Measurements from ENCODE around the gene WNT10A. TPM values are rescaled to one million over a fixed set of nuclear protein-coding genes. Genes with fewer than 3 reads are reported as not detected.

Gene WNT10A
- total and polyA plus RNA-seq, 9 of the 15 experiments (the other 6 are each of a cell fraction or from before 2014, with no cell fraction given): not detected

GRCh38 chr2:218882866-218883366 lies 2.3 kb downstream of the WNT10A start (continued):
- TF ChIP-seq GTF2E2 (tag; IDR thresholded peaks at IDR 0.05): no peak
- TF ChIP-seq NELFE (IDR thresholded peaks at IDR 0.05; ENCODE audit: insufficient read depth, insufficient read length): no peak
- no peak for TF ChIP-seq SIX5 (IDR thresholded peaks at IDR 0.05; ENCODE audit: borderline replicate concordance in 1 of 2, insufficient read depth in 1 of 2, low read depth in 1 of 2, low read length in 2 of 2)
- TF ChIP-seq MTA2 (IDR thresholded peaks at IDR 0.05; ENCODE audit: low read depth): no peak
- no peak for TF ChIP-seq ARID2 (IDR thresholded peaks at IDR 0.05)

DNA sequence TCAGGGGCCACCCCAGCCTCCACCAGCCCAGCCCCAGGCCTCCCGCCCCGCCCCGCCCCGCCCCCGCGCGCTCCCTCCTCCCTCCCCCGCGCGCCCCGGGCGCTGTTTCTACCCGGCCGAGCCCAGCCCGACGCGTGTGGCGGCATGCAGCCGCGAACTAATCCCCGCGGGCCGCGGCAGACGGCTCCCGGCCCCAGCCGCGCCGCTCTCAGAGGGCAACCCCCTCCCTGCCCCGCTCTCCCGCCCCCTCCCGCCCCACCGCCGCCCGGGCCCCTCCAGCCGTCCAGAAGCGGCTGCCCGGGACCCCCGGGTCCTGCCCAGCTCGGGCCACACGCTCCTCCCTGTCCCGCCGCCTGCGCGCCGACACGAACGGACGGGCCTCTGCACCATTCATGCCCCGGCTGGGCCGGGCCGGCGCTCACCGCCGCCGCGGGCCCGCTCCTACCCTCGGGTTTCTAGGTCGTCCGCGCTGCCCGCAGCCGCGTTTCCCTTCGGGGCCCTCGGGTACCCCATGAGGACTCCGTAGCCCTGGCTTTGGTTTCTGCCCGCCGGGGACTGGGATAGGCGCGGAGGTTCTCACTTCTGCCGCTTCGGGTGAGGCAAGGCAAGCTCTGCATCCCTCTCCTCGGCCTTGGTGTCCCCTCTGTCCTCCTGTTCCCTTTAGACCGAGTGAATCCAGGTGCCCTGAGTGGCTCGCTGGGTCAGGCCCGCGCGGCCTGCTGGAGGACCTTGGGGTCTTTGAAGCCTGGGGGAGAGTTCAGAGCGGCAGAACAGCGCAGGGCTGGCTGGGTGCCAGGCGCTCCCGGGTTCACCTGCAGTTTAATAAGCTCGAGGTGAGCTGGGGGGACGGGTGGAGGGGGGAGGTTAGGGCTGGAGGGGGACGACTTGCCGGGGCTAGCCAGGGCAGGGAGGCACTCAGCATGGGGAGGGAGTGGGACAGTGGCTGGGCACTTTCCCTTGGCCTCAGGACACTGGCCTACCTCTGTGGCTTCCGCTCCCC lies 3.1 kb downstream of the WNT10A start:
- Histone ChIP-seq H3K4me2 (ENCODE audit: insufficient read depth, low read length) (no peak overlapping the region), H2AFZ (ENCODE audit: low read depth, low read length) (no peak overlapping the region), H3K27me3 (ENCODE audit: control insufficient read depth in 2 of 2, insufficient read depth in 2 of 2, low read length in 2 of 2) (peaks cover 0 to 58% of the 10 kb centered on the region in 2 experiments; a peak in 3 of 5 replicates), H3K4me1 (replicated peaks in 1 of 2; ENCODE audit: control insufficient read depth in 2 of 2, insufficient read depth in 2 of 2, low read length in 2 of 2) (peaks cover 0 to 15% of the 10 kb centered on the region in 2 experiments; a peak in 2 of 5 replicates), H3K4me3 (no peak overlapping the region), H3K36me3 (ENCODE audit: control insufficient read depth, insufficient read depth, low read length) (no peaks in the 10 kb centered on the region), H3K9me1 (ENCODE audit: control insufficient read depth, insufficient read depth, low read length) (no peaks in the 10 kb centered on the region), H3K27ac (ENCODE audit: extremely low read depth, low read depth, low read length) (no peak overlapping the region), H4K20me1 (replicated peaks; ENCODE audit: control insufficient read depth, insufficient read depth, low read length) (peaks cover 8% of the 10 kb centered on the region; the same call in 1 of the 2 replicates), H3K79me2 (ENCODE audit: control insufficient read depth, insufficient read depth, low read length) (no peaks in the 10 kb centered on the region), H3K9ac (ENCODE audit: insufficient read depth in 1 of 2, low read depth in 2 of 2, low read length in 2 of 2) (no peak overlapping the region), H3K9me3 (replicated peaks; ENCODE audit: control insufficient read depth, insufficient read depth, low read depth, low read length) (no peaks in the 10 kb centered on the region)
- ChIA-PET CTCF (ENCODE audit: low intra/inter-chr PET ratio) (no interaction called here), POLR2A (no interaction called here)
- TF ChIP-seq RBM34 (IDR thresholded peaks at IDR 0.05; ENCODE audit: borderline replicate concordance, insufficient read depth, low read length) (no peak), NFIC (IDR thresholded peaks at IDR 0.05) (peak; percentile 42), MITF (IDR thresholded peaks at IDR 0.05) (no peak), E2F6 (IDR thresholded peaks at IDR 0.05; ENCODE audit: borderline replicate concordance in 1 of 2, extremely low read depth in 1 of 2, insufficient read depth in 1 of 2, insufficient read length in 1 of 2, low read depth in 1 of 2, low read length in 1 of 2, poor library complexity in 1 of 2, severe bottlenecking in 1 of 2) (peak in 1 of 2 experiments; percentile 32)
- TF ChIP-seq, protein P1, sequence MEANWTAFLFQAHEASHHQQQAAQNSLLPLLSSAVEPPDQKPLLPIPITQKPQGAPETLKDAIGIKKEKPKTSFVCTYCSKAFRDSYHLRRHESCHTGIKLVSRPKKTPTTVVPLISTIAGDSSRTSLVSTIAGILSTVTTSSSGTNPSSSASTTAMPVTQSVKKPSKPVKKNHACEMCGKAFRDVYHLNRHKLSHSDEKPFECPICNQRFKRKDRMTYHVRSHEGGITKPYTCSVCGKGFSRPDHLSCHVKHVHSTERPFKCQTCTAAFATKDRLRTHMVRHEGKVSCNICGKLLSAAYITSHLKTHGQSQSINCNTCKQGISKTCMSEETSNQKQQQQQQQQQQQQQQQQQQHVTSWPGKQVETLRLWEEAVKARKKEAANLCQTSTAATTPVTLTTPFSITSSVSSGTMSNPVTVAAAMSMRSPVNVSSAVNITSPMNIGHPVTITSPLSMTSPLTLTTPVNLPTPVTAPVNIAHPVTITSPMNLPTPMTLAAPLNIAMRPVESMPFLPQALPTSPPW (CRISPR knock-in tag; IDR thresholded peaks at IDR 0.05): peak; percentile 45
- in situ Hi-C loops (cut with MboI) (no loop called here), intact Hi-C loops (cut with micrococcal nuclease) (no loop called here)
- 42% methylated on average over 2 of the region's 89 CpGs for WGBS (ENCODE audit: insufficient coverage, low coverage, missing lambda C conversion rate)
- peak in 3 of 4 experiments; percentile 27 to 68 (median 67) for DNase-seq (ENCODE audit: extremely low read depth in 1 of 4, low spot score in 3 of 4)
- no TSS peak for BruUV-seq (replicated peaks)
- ATAC-seq: peak; percentile 61
- FAIRE-seq: no peak

All from K562 (cell line).